ENCODE measurements around the gene KLRC4. TPM values are rescaled to one million over a fixed set of nuclear protein-coding genes. Genes with fewer than 3 reads are reported as not detected.

KLRC4 gene
- total and polyA plus RNA-seq, 2 of the 4 experiments (the other 2 are of a cell fraction), result not detected

GRCh38 chr12:10361084-10361483, 48.5 kb downstream of the KLRC4 start:
- CTCF ChIA-PET, result no interaction called here
- Histone ChIP-seq H3K27ac (ENCODE audit: insufficient read depth, low read length) (no peak overlapping the region), H3K4me1 (ENCODE audit: control insufficient read depth, insufficient read depth, low read length) (peaks cover 20% of the 10 kb centered on the region), H3K4me3 (ENCODE audit: insufficient read depth, low read depth, low read length) (no peak overlapping the region), H3K56ac (ENCODE audit: extremely low read depth, insufficient read depth, low read length) (no peak overlapping the region), H3K9ac (ENCODE audit: low read depth, low read length) (no peak overlapping the region), H3K79me1 (ENCODE audit: low read depth in 1 of 2, low read length in 2 of 2) (no peaks in the 10 kb centered on the region), H2BK120ac (ENCODE audit: low read depth, low read length) (no peak overlapping the region), H3K9me3 (ENCODE audit: control insufficient read depth, insufficient read depth, low read length) (no peaks in the 10 kb centered on the region), H3K23ac (ENCODE audit: low read depth, low read length) (no peak overlapping the region), H2AK5ac (ENCODE audit: low read depth, low read length) (no peak overlapping the region), H3K9me1 (ENCODE audit: insufficient read depth, low read length) (no peaks in the 10 kb centered on the region), H2BK5ac (ENCODE audit: low read depth, low read length, poor library complexity, severe bottlenecking) (no peak overlapping the region), H3K18ac (ENCODE audit: low read depth, low read length) (no peak overlapping the region), H4K20me1 (ENCODE audit: insufficient read depth, low read length) (no peaks in the 10 kb centered on the region), H3K36me3 (ENCODE audit: control insufficient read depth, insufficient read depth, low read length) (no peaks in the 10 kb centered on the region), H2BK15ac (ENCODE audit: low read depth, low read length) (no peak overlapping the region), H2AK9ac (replicated peaks; ENCODE audit: low read depth, low read length, poor library complexity) (no peak overlapping the region), H3K4me2 (ENCODE audit: low read depth, low read length) (no peak overlapping the region), H3K4ac (ENCODE audit: low read depth, low read length) (no peak overlapping the region), H2AFZ (replicated peaks; ENCODE audit: low read length, poor library complexity) (no peak overlapping the region), H4K91ac (ENCODE audit: insufficient read depth, low read depth, low read length) (no peak overlapping the region), H2BK20ac (ENCODE audit: low read depth, low read length) (no peak overlapping the region), H4K5ac (ENCODE audit: low read depth, low read length) (no peak overlapping the region), H3K27me3 (ENCODE audit: control insufficient read depth, insufficient read depth, low read length) (no peaks in the 10 kb centered on the region), H3K14ac (replicated peaks; ENCODE audit: low read depth, low read length) (no peak overlapping the region), H4K8ac (ENCODE audit: low read depth in 2 of 2, low read length in 2 of 2) (no peak overlapping the region)
- in situ Hi-C loops (cut with MboI; ENCODE audit: low sequenced_read_pairs), result no loop called here
- TF ChIP-seq CHD1 (IDR thresholded peaks at IDR 0.05; ENCODE audit: low read depth, low read length) (no peak), NFE2L2 (IDR thresholded peaks at IDR 0.05; ENCODE audit: low read depth, low read length) (no peak), POLR2A (IDR thresholded peaks at IDR 0.05; ENCODE audit: low read depth, low read length) (no peak), CEBPB (IDR thresholded peaks at IDR 0.05; ENCODE audit: low read depth, low read length) (no peak), ELK1 (IDR thresholded peaks at IDR 0.05; ENCODE audit: borderline replicate concordance, low read depth, low read length) (no peak)
- dilution Hi-C loops (cut with HindIII; ENCODE audit: low sequenced_read_pairs, unreplicated experiment), result no loop called here
- no TSS peak for BruUV-seq (replicated peaks)
- DNase-seq (no peak), ATAC-seq (ENCODE audit: low read depth) (no peak)
- intact Hi-C loops (cut with micrococcal nuclease), result no loop called here
- POLR2A ChIA-PET (ENCODE audit: unreplicated experiment), result no interaction called here
- 94% methylated on average over 3 of the region's 4 CpGs; no CpG with 5 or more reads in 1 of the 2 experiments for WGBS, 2 experiments (ENCODE audit: extremely low coverage in 2 of 2, insufficient read length in 1 of 2)

All from IMR-90 (cell line).